Measurements from ENCODE around the gene MYH10.

MYH10 gene

GRCh38 chr17:8494506-8495111 is 135.9 kb downstream of the MYH10 start:
- no peak for DNase-seq (ENCODE audit: low read depth in 2 of 2)

- DNase-seq (ENCODE audit: low read depth in 2 of 2): no peak
Observed at GRCh38 chr17:8494021-8494420, 136.5 kb downstream of the MYH10 start.

DNA sequence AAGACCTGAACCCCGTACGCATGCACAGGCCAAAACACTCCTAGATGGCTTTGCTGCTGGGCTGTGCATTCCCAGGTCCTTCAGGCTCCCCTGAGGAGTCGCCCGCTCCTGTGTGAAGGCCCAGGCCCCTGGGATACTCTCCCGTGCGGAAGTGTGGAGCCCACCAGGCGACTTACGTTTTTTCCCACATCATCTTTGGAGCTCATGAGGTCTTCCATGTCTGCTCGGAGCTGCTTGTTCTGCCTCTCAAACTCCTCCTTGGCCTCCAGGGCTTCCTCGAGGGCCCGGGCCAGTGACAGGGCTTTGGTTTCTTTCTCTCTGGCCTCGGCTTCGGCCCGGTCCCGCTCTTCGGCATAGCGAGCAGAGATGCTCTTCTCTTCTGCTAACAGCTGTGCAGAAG is 138.4 kb downstream of the MYH10 start:
- no peak for DNase-seq (ENCODE audit: low read depth in 2 of 2)

DNA sequence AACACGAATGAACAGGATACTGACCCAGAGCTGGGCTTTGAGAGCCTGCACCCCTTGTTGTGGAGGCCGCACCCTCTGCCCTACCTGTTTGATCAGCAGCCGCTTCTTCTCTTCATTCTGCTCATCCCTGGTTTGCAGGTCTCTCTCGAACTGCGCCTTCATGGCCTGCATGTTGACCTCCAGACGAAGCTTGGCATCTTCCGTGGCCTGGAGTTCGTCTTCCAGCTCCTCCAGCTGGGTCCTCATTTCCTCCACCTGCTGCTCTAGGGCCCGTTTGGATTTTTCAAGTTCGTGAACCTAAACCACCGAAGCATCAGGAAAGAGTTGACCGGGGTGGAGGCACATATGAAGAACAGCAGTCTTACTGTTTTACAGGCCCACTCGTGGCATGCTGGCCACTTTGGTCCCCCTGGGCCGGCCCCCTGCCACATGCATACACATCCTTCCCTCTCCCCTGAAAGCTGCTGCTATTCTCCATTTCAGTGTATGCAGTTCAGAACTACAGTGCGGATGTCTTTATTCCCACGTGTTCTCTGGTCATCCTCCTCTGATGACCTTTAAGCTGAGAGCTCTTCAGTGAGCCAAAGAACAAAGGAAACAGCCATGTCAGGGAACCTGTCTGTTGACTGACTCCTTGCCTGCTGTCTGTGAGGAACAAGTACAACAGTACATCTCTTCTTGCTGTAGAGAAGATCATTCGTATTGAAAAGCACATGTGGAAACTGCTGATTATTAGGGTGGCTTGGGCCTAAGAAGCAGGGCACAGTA is 140.1 kb downstream of the MYH10 start:
- no peak for DNase-seq (ENCODE audit: low read depth in 2 of 2)

DNA sequence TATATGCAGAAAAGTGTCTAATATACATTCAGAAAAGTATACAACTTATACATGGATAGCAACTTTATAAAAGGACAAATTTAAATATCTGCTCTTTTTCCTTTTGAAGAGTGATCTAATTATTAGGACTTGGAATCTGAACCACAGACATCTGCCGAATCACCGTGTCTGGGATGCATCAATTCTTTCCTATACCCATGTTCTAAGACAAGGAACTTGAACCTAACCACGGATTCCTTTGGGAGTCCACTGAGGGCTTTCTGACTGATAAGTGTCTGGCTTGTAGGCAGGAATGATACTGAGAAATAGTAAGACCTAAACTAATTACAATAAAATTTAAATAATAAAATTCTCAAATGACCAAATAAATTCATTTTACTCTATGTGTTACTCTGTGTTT is 140.7 kb downstream of the MYH10 start:
- no peak for DNase-seq (ENCODE audit: low read depth in 2 of 2)

- no peak for DNase-seq (ENCODE audit: low read depth in 2 of 2)
Observed at GRCh38 chr17:8488901-8489300, 141.6 kb downstream of the MYH10 start.

- DNase-seq (ENCODE audit: low read depth in 2 of 2): no peak
Observed at GRCh38 chr17:8488491-8488890, 142.0 kb downstream of the MYH10 start.

DNA sequence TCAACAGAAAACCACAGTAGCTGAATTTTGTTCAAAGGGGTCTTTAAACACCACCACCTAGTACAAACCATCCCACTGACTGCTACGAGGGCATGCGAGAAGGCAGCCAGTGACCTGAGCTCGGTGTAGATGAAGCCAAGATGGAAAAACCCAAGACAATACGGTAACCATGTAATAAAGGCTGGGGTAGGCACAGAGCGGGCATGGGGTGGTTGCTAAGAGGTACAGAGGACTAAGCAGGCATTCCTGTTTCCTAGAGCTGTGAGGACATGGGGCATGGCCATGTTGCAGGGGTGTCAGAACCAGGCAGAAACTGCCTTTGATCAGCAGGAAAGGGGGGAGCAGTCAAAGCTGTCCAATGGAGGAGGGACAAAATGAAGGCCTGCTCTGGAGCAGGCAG is 142.8 kb downstream of the MYH10 start:
- no peak for DNase-seq (ENCODE audit: low read depth in 2 of 2)

DNA sequence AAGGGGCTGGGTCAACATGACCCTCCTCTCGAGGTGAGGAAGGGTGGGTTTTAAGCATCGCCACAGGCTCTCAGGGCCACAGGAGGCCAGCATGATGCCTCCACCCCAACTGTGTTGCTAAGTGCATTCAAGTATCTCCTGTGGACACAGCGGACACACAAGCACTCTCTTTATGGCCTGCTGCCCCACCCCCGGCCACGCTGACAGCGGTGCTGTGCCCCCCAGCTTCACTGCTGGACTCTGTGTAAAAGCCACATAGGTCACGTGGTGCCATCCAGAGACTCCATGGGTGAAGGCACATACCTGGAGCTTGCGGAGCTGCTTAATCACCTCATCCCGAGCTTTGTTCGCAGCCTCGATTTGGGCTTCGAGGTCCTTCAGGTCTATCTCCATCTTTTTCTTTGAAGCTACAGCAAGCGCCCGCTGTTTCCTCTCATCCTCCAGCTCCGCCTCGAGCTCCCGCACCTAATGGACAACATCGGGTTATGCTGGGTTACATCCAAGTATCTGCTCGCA is 143.3 kb downstream of the MYH10 start:
- DNase-seq (ENCODE audit: low read depth in 2 of 2): no peak

DNA sequence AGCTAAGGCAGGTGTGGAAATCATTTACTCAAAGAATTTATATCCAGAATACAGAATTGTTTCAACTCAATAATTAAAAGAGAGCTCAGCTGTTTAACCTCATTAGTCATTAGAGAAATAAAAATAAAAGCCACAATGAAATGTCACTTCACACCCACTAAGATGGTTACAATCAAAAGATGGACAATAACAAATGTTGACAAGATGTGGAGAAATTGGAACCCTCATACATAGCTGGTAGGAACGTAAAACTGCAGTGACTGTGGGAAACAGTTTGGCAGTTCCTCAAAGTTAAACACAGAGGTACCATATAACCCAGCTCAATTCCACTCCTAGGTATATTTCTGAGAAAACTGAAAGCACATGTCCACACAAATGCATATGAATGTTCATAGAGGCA is 145.0 kb downstream of the MYH10 start:
- DNase-seq (ENCODE audit: low read depth in 2 of 2): no peak

DNA sequence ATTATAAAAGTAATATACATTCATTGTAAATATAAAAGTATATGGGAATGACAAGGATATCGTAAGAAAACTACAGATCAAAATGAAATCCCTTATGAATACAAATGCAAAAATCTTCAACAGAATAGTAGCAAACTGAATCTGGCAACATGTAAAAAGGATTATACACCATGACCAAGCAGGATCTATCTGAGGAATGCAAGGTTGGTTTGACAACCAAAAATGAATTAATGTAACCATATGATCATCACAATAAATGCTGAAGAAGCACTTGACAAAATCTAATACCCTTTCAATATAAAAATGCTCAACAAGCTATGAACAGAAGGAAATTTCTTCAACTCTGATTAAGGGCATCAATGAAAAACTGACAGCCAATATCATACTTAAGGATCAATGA is 146.1 kb downstream of the MYH10 start:
- DNase-seq (ENCODE audit: low read depth in 2 of 2): no peak

DNA sequence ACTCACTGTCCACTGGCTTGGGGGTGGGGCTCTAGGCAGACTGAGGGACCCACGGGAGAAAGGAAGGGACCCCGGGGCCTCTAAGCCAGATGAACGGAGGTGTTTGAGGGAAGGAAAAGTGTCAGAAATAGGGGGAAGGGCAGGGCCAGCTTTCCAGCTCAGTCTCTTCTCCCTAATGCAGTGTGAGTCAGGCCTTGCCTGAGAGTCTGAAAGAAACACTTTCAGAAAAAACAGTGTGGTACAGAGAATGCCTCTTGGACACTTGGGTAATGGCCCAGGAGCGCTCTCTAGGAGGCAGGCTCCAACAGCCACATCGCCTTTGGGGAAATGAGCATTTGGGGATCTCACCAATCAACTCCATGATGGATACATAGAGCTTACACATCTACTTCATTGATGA is 148.0 kb downstream of the MYH10 start:
- no peak for DNase-seq (ENCODE audit: low read depth in 2 of 2)

GRCh38 chr17:8481703-8482102 is 148.8 kb downstream of the MYH10 start:
- no peak for DNase-seq (ENCODE audit: low read depth in 2 of 2)

- no peak for DNase-seq (ENCODE audit: low read depth in 2 of 2)
Observed at GRCh38 chr17:8481089-8481488, 149.4 kb downstream of the MYH10 start.

DNA sequence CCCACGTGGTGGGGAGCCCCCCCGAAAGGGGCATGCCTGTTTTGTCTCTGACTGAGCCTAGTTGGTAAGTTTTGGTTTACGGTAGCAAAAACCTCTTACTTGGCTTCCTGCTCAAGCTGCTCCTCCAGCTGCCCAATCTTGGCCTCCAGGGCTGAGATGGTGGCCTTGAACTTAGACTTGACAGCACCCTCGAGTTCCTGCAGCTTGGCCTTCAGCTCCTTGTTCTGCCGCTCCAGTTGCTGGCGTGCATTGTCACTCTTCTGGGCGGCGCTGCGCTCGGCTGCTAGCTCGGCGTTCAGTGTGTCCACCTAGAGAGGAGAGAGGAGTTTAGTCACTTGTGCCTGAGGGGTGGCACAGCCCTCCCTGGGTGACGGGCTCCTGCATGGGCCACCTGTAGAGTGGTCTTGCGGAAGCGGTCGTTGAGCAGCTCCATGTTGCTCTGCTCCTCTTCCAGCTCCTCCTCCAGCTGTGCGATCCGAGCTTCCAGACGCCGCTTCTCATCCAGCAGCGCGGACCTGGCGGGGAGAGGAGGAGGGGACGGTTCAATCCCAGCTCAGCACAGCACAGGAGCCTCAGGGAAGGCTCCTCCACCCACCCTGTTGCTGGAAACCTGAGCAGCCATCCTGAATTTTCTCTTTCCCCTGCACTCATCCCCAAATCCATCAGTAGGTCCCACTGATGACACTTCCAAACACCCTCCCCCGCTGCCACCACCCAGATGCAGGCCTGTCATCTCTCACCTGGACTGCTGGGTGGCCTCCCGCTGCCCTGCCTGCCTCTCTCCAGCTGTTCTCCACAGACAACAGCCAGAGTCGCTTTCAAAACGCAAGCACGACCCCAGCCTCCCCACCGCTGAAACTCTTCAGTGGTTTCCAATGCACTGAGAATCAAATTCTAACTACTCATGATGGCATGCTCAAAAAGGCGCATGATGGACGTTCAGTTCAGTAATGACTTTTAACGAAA is 150.2 kb downstream of the MYH10 start:
- no peak for DNase-seq (ENCODE audit: low read depth in 2 of 2)

DNA sequence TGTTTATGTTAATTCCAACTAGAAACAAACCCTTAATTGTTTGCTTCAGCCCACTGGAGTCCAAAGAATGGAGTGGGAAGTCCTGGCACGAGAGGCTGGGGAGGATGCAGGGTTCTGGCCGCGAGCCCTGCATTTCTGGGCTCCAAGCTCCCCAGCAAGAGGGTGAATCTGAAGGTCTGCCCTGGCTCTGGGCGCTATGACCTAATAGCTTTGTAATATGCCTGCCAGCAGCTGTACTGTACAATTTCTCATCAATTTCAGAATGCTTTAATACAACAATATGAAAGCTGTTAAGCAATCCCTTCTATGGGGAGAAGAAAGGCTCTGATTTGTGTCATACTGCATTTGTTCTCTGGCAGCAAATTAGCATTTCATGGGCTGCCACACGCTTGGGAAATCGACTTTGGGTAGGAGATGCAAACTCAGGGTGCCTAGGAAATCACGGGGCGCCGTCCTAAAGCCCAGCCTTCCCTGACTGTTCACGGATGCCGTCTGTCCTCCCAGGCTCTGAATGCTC is 151.0 kb downstream of the MYH10 start:
- no peak for DNase-seq (ENCODE audit: low read depth in 2 of 2)

DNA sequence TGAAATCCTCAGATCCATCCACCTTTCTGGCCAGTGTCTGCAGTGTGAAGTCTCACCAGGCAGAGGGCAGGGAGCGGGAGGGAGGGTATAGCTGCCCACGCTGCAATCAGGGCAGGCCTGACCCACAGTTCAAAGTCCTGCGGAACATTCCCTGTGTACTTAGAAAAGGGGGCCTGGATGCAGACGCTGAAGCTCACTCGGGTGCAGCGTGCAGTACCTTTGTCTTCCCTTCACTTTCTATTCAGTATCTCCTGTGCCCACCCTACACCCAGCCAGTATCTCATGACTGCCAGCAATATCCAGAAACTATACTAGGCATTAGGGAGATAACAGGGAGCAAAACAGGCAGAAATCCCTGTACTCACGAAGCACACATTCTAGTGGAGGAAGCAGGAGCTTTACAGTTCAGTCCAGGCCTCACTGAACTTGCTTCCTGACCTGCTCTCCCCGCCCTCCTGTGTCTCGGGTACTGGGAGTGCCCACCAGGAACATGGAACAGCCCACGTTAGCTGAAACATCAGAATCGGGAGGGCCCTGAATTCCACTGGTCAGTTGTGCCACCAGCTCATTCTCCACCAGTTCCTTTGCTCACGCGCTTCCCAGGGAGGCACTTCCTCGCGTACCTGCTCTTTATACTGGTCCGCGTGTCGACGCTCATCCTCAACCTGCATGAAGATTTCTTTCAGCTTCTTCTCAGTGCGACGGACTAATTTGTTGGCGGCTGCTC is 152.6 kb downstream of the MYH10 start:
- no peak for DNase-seq (ENCODE audit: low read depth in 2 of 2)

GRCh38 chr17:8477171-8477570 is 153.4 kb downstream of the MYH10 start:
- DNase-seq (ENCODE audit: low read depth in 2 of 2): no peak

DNA sequence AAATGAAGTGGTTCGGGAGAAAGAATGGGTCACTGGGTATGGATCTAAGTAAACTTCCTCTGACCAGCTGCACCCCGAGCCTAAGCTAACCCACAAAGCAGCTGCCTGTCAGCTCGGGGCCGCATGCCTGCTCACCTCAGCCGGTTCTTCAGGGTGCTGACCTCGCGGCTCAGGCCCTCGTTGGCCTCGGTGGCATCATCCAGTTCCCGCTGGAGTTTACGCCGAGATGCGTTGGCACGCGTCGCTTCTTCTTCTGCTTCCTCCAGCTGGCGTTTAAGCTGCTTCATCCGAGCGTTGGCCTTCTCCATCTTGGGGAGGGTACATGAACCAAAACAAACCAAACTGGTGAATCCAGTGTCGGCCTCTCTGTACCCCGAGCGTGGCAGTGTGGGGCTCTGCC is 153.8 kb downstream of the MYH10 start:
- DNase-seq (ENCODE audit: low read depth in 2 of 2): no peak

- DNase-seq (ENCODE audit: low read depth in 2 of 2): no peak
Observed at GRCh38 chr17:8475781-8476180, 154.7 kb downstream of the MYH10 start.

DNA sequence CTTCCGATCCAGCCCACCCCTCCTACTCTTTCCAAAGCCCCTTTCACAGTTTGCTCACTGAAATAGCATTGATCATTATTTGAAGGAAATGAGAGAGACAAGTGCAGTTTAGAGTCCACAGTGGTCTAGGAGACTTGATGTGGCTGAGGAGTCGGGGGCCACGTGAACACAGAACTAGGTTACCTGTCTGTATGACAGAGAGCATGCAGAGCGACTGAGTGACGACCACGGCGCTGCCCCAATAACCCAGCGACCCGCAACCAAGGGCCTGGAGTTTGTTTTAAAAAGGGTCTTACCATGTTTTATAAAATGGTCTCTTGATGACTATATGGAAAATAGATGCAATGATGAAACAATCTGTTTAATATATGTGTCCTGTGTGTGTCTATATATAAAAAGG is 155.3 kb downstream of the MYH10 start:
- no peak for DNase-seq (ENCODE audit: low read depth in 2 of 2)

All from stimulated activated CD8-positive, alpha-beta memory T cell treated with anti-CD3 and anti-CD28 coated beads, Interleukin-15, amount 100 ng/mL, for 48 hours (primary cell).